Parathyroid adenoma (tissue), 2 donors: Measurements from ENCODE around the gene CDC123.

Experiments
- H2AFZ ChIP-seq: fragments of 300-600 bp; sonication (generic); one replicate; pipeline ENCODE4 v1.7.0; 2017; ENCODE audit warnings: antibody characterized with exemption, mild to moderate bottlenecking
- H3K27ac ChIP-seq: fragments of 300-600 bp; sonication (generic); one replicate; pipeline ENCODE4 v1.7.0; 2017
- H3K27me3 ChIP-seq: fragments of 300-600 bp; sonication (generic); one replicate; pipeline ENCODE4 v1.7.0; 2017; ENCODE audit warnings: low read length; ENCODE audit not compliant: control insufficient read depth, insufficient read depth
- H3K36me3 ChIP-seq: fragments of 300-600 bp; sonication (generic); one replicate; pipeline ENCODE4 v1.7.0; 2017; ENCODE audit warnings: low read length; ENCODE audit not compliant: control insufficient read depth, insufficient read depth
- H3K4me1 ChIP-seq: fragments of 300-600 bp; sonication (generic); one replicate; pipeline ENCODE4 v1.7.0; 2017; ENCODE audit warnings: control low read depth
- H3K4me2 ChIP-seq: fragments of 300-600 bp; sonication (generic); one replicate; pipeline ENCODE4 v1.7.0; 2017; ENCODE audit warnings: low read length
- H3K4me3 ChIP-seq: fragments of 300-600 bp; sonication (generic); one replicate; pipeline ENCODE4 v1.7.0; 2017; ENCODE audit warnings: low read depth, low read length
- H3K79me2 ChIP-seq: fragments of 300-600 bp; sonication (generic); one replicate; pipeline ENCODE4 v1.7.0; 2017; ENCODE audit warnings: control low read depth
- H3K9ac ChIP-seq: fragments of 300-600 bp; sonication (generic); one replicate; pipeline ENCODE4 v1.7.0; 2017; ENCODE audit warnings: mild to moderate bottlenecking
- H3K9me3 ChIP-seq: fragments of 300-600 bp; sonication (generic); one replicate; pipeline ENCODE4 v1.7.0; 2017; ENCODE audit warnings: low read length; ENCODE audit not compliant: control insufficient read depth
- TF ChIP-seq, protein P1 (sequence below): fragments of 300-600 bp; sonication (generic); IDR thresholded peaks from one replicate; pipeline ENCODE4 v1.7.0; 2017; ENCODE audit warnings: antibody characterized with exemption, mild to moderate bottlenecking
- donor health status: primary hyperparathyroidism.

The CDC123 gene

DNA sequence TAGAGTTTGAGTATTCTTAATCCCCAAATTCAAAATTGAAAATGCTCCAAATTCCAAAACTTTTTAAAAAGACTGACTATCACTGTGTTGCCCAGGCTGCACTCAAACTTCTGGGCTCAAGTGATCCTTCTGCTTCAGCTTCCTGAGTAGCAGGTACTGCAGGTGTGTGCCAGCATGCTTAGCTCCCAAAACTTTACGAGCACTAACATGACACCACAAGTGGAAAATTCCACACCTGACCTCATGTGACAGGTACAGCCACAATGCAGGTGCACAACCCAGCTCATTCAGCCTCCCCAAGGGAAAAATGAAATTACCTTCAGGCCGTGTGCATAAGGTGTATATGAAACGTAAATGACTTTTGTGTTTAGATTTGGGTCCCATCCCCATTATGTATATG lies 16.5 kb downstream of the CDC123 start:
- H3K79me2 ChIP-seq, result peaks cover 8% of the 10 kb centered on the region
- no peak overlapping the region for H3K27ac ChIP-seq
- TF ChIP-seq, protein P1, sequence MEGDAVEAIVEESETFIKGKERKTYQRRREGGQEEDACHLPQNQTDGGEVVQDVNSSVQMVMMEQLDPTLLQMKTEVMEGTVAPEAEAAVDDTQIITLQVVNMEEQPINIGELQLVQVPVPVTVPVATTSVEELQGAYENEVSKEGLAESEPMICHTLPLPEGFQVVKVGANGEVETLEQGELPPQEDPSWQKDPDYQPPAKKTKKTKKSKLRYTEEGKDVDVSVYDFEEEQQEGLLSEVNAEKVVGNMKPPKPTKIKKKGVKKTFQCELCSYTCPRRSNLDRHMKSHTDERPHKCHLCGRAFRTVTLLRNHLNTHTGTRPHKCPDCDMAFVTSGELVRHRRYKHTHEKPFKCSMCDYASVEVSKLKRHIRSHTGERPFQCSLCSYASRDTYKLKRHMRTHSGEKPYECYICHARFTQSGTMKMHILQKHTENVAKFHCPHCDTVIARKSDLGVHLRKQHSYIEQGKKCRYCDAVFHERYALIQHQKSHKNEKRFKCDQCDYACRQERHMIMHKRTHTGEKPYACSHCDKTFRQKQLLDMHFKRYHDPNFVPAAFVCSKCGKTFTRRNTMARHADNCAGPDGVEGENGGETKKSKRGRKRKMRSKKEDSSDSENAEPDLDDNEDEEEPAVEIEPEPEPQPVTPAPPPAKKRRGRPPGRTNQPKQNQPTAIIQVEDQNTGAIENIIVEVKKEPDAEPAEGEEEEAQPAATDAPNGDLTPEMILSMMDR, result no peak
- no peak overlapping the region for H3K4me2 ChIP-seq
- no peak overlapping the region for H3K9ac ChIP-seq
- H3K4me3 ChIP-seq, result no peak overlapping the region
- no peaks in the 10 kb centered on the region for H3K9me3 ChIP-seq
- no peaks in the 10 kb centered on the region for H3K36me3 ChIP-seq
- H3K4me1 ChIP-seq, result no peaks in the 10 kb centered on the region
- no peaks in the 10 kb centered on the region for H3K27me3 ChIP-seq
- H2AFZ ChIP-seq, result no peak overlapping the region

DNA sequence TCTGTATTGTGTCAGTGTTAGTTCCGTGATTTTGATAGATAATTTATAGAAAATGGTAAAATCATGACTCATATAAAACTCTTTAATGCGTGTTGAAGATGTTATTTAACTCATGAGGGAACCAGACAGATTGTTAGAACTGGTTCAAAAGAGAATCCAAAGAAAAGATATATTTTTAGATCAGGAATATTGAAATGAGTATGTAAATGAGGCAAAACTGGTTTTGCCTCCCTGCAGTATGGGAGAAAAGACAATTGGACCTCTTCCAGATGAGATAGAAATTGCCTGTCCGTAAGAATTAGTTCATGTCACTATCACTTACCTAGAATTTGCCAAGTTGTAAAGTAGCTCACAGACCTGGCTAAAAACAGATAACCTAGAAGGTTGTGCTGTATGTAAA lies 17.6 kb downstream of the CDC123 start:
- no peak overlapping the region for H3K9ac ChIP-seq
- TF ChIP-seq, protein P1, result no peak
- no peak overlapping the region for H3K27ac ChIP-seq
- no peaks in the 10 kb centered on the region for H3K4me1 ChIP-seq
- H3K4me3 ChIP-seq, result no peak overlapping the region
- no peaks in the 10 kb centered on the region for H3K79me2 ChIP-seq
- no peaks in the 10 kb centered on the region for H3K9me3 ChIP-seq
- no peaks in the 10 kb centered on the region for H3K36me3 ChIP-seq
- H3K4me2 ChIP-seq, result no peak overlapping the region
- H3K27me3 ChIP-seq, result no peaks in the 10 kb centered on the region
- no peak overlapping the region for H2AFZ ChIP-seq

DNA sequence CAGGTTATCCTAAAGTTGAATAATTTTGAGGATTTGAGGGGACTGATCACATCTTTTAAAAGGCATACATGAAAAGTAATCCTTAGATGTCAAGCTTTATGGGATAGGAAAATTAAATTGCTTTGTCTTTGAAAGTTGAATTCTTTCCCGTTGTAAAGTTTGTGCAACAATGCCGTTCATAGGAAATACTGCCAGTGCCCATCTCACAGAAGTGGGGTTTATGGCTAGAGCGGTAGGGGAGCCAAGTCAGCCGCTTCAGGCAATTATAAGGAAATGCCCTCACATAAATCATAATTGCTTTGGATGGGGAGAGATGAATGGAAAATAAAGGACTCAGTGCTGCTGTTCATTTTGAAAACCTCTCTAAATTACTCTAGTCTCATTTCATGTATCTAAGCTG lies 18.1 kb downstream of the CDC123 start:
- no peaks in the 10 kb centered on the region for H3K9me3 ChIP-seq
- H3K9ac ChIP-seq, result no peak overlapping the region
- H3K4me3 ChIP-seq, result no peak overlapping the region
- H3K79me2 ChIP-seq, result no peaks in the 10 kb centered on the region
- TF ChIP-seq, protein P1, result no peak
- no peak overlapping the region for H2AFZ ChIP-seq
- no peaks in the 10 kb centered on the region for H3K36me3 ChIP-seq
- H3K27ac ChIP-seq, result no peak overlapping the region
- no peak overlapping the region for H3K4me2 ChIP-seq
- no peaks in the 10 kb centered on the region for H3K4me1 ChIP-seq
- H3K27me3 ChIP-seq, result no peaks in the 10 kb centered on the region

DNA sequence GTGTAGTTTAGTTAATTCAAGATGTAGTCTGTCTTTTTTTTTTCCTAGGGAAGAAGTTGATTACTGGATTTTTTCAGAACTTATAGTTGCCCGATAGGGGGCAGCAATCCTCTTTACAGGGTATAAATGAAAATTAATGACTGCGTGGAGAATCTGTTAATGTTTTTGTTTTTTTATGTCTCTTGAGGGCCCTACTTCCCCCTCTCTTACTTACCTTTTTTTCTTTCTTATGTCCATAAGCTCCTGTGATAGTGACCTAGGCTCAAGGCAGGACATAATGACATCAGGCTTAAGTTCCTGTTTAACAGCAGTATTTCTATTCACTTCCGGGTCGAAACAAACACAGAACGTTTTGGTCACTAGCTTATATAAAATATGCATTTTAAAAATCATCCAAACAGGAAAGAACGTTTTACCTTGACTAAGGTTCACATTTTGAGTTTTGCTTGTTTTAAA lies 18.8 kb downstream of the CDC123 start:
- Histone ChIP-seq H3K4me2 (no peak overlapping the region), H3K79me2 (no peaks in the 10 kb centered on the region), H3K27me3 (no peaks in the 10 kb centered on the region), H3K4me3 (no peak overlapping the region), H3K4me1 (no peaks in the 10 kb centered on the region), H3K9ac (no peak overlapping the region), H3K27ac (no peak overlapping the region), H2AFZ (no peak overlapping the region), H3K36me3 (no peaks in the 10 kb centered on the region), H3K9me3 (no peaks in the 10 kb centered on the region)
- TF ChIP-seq, protein P1, result peak; percentile 62

DNA sequence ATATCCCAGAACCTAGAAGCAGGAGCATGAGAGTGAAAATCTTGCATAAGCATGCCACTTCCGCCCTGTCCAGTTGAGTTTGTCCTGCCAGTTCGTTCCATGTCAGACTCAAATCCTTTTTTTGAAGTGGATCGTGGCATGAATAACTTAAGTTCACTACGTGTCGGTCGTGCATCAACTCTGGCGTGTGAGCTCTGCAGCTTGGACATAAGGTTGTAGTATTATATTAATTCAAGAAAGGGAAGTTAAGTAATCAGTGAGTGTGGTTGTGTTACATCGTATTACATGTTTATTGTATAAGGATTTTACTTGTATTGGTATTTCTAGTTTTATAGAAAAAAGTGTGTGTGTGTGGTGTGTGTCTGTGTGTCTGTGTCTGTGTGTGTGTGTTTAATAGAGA lies 23.0 kb downstream of the CDC123 start:
- TF ChIP-seq, protein P1, result no peak
- Histone ChIP-seq H2AFZ (no peak overlapping the region), H3K4me1 (no peaks in the 10 kb centered on the region), H3K4me2 (no peak overlapping the region), H3K4me3 (no peak overlapping the region), H3K27ac (no peak overlapping the region), H3K36me3 (no peaks in the 10 kb centered on the region), H3K9ac (no peak overlapping the region), H3K79me2 (peaks cover 2% of the 10 kb centered on the region), H3K9me3 (no peaks in the 10 kb centered on the region), H3K27me3 (no peaks in the 10 kb centered on the region)
